Thyroid gland (tissue), 4 donors: Measurements from ENCODE around the gene TOR1B. TPM values are rescaled to one million over a fixed set of nuclear protein-coding genes. Genes with fewer than 3 reads are reported as not detected.

Source experiments
- DNase-seq, 2 donors: peaks; one replicate each; pipeline ENCODE4 v3.0.0-alpha.2; 2019
- H3K27ac ChIP-seq, 3 donors: fragments of 200-600 bp; sonication (generic); 1 replicate in 2 of 3; 2 replicates in 1 of 3; pipeline ENCODE4 v1.5.1; 2016 to 2019; ENCODE audit warnings: mild to moderate bottlenecking in 1 of 3, moderate library complexity in 1 of 3
- H3K27me3 ChIP-seq: fragments of 200-600 bp; sonication (generic); one replicate; pipeline ENCODE4 v1.5.1; 2019
- H3K36me3 ChIP-seq, 2 donors: fragments of 200-600 bp; sonication (generic); one replicate each; pipeline ENCODE4 v1.5.1; 2016 to 2019
- H3K4me1 ChIP-seq, 2 donors: fragments of 200-600 bp; sonication (generic); one replicate each; pipeline ENCODE4 v1.5.1; 2017 to 2019
- H3K4me3 ChIP-seq, 3 donors: fragments of 200-600 bp; sonication (generic); replicated peaks in 1 of 3; 1 replicate in 2 of 3; 2 replicates in 1 of 3; pipeline ENCODE4 v1.5.1; 2016; ENCODE audit warnings: mild to moderate bottlenecking in 1 of 3
- H3K9me3 ChIP-seq: fragments of 200-600 bp; sonication (generic); one replicate; pipeline ENCODE4 v1.5.1; 2017
- POLR2A ChIP-seq, 2 donors: fragments of 450-650 bp; IDR thresholded peaks; one replicate each; pipeline ENCODE4 v1.6.1; 2017; ENCODE audit warnings: antibody characterized with exemption in 2 of 2, mild to moderate bottlenecking in 2 of 2, moderate library complexity in 1 of 2
- WGBS, 2 donors: methylation state at CpG; one replicate each; pipeline ENCODE4 v1.1.5; 2017; 5-methylcytosine and 5-hydroxymethylcytosine counted together
- intact Hi-C: fragments of 100-400 bp; cut with DNase I; formaldehyde crosslinking; loops from one replicate; pipeline ENCODE4 v1.15.1; 2023
- total RNA-seq, 4 donors: library from RNA; depleted of rRNA; stranded (reverse); fragments of >200 nt; gene quantifications; one replicate each; pipeline ENCODE4 v1.2.3, GENCODE V29; 2016
- TF ChIP-seq, protein P1 (sequence below), 6 experiments: fragments of 200-600 bp in 3 of 6; fragments of 450-650 bp in 3 of 6; sonication (generic) in 3 of 6; IDR thresholded peaks; one replicate each; pipeline ENCODE4 v1.5.1; 2016 to 2019; ENCODE audit warnings: antibody characterized with exemption in 6 of 6, mild to moderate bottlenecking in 2 of 6, inconsistent platforms in 1 of 6, moderate library complexity in 1 of 6

Gene TOR1B
- total RNA-seq, 4 donors from 2014 or later, result 25.2 to 36.3 (median 29.7) TPM

DNA sequence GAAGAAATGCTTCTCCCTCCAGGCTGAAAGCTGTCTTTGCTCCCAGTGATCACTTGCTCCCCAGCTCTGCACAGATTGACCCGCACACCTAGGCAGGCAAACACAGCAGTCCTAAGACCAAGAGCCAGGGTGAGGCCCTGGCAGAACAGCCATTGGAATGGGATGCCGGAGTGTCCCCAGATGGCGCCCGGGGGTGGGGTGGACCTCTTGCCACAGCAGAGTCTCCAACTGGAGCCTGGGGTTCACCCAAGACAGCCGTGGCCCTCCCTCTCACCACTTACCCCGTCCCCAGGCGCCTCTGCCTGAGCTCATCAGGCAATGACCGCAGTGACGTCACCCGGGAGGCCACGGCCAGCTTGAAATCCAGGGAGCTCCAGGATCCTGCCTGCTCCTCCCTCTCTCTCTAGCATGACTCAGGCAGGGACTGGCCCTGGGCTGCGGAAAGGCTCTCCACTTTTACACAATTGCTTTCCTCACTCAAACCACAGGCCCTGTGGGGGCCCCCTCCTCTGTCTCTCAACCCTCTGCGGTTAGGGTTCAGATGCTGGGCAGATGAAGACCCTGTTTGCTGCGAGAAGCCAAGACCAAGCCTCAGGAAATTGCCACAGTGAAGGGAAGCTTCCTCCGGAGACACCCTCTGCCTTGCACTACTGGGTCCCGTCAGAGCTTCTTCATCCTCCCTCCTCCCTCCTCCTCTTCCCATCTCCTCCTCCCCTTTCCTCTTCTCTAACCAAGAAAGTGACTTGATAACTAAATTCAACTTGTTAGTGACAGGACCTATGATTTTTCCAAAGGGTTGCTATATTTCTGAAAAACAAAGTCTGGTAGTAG lies 25.8 kb upstream of the TOR1B start:
- H3K27me3 ChIP-seq, result peaks cover 3% of the 10 kb centered on the region
- peaks cover 0 to 6% of the 10 kb centered on the region in 2 donors for H3K4me1 ChIP-seq
- no peak overlapping the region for H3K4me3 ChIP-seq
- intact Hi-C loops, result no loop called here
- 22 to 41% methylated on average over 8 to 13 of the region's 16 CpGs for WGBS, 2 donors
- H3K36me3 ChIP-seq, result no peaks in the 10 kb centered on the region
- TF ChIP-seq, protein P1, sequence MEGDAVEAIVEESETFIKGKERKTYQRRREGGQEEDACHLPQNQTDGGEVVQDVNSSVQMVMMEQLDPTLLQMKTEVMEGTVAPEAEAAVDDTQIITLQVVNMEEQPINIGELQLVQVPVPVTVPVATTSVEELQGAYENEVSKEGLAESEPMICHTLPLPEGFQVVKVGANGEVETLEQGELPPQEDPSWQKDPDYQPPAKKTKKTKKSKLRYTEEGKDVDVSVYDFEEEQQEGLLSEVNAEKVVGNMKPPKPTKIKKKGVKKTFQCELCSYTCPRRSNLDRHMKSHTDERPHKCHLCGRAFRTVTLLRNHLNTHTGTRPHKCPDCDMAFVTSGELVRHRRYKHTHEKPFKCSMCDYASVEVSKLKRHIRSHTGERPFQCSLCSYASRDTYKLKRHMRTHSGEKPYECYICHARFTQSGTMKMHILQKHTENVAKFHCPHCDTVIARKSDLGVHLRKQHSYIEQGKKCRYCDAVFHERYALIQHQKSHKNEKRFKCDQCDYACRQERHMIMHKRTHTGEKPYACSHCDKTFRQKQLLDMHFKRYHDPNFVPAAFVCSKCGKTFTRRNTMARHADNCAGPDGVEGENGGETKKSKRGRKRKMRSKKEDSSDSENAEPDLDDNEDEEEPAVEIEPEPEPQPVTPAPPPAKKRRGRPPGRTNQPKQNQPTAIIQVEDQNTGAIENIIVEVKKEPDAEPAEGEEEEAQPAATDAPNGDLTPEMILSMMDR (IDR thresholded peaks at IDR 0.05), result no peak
- TF ChIP-seq POLR2A (IDR thresholded peaks at IDR 0.05), result no peak
- peak overlapping the region in 2 of 3 donors; percentile 20 to 31 for H3K27ac ChIP-seq
- peak; percentile 59 to 64 for DNase-seq
- no peaks in the 10 kb centered on the region for H3K9me3 ChIP-seq

DNA sequence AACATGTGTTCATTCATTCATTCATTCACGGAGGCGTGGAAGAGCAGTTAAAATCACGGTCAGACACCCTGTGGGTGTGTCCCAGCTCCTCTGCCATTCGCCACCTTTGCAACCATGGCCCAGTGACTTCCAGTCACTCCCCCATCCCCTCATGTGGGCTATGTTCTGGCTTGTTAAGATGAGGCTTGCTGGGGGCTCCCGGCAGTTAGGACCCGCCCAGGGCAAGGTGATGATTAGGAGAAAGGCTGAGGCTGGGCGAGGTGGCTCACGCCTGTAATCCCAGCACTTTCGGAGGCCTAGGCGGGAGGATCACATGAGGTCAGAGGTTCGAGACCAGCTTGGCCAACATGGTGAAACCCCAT lies 25.2 kb upstream of the TOR1B start:
- 74 to 76% methylated on average over 11 of the region's 11 CpGs for WGBS, 2 donors
- Histone ChIP-seq H3K36me3 (no peaks in the 10 kb centered on the region), H3K4me3 (no peak overlapping the region), H3K27me3 (peaks cover 3% of the 10 kb centered on the region), H3K4me1 (peaks cover 0 to 6% of the 10 kb centered on the region in 2 donors), H3K27ac (no peak overlapping the region), H3K9me3 (no peaks in the 10 kb centered on the region)
- intact Hi-C loops, result no loop called here
- DNase-seq, result no peak
- TF ChIP-seq, protein P1 (IDR thresholded peaks at IDR 0.05), result no peak
- no peak for TF ChIP-seq POLR2A (IDR thresholded peaks at IDR 0.05)

DNA sequence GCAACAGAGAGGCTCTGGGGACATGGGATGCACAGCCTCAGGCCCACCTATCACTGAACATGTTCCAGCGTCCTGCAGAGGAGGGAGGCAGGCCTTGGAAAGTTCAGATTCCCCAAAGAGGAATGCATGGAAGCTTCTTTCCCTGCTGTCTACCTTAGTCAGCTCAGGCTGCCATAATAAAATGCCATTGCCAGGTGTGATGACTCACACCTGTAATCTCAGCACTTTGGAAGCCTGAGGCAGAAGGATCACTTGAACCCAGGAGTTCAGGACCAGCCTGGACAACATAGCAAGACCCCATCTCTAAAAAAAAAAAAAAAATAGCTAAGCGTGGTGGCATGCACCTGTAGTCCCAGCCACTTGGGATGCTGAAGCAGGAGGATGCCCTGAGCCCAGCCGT lies 24.5 kb upstream of the TOR1B start:
- Histone ChIP-seq H3K36me3 (no peaks in the 10 kb centered on the region), H3K27ac (no peak overlapping the region), H3K9me3 (no peaks in the 10 kb centered on the region), H3K27me3 (peaks cover 3% of the 10 kb centered on the region), H3K4me1 (peaks cover 0 to 6% of the 10 kb centered on the region in 2 donors), H3K4me3 (no peak overlapping the region)
- TF ChIP-seq POLR2A (IDR thresholded peaks at IDR 0.05), result no peak
- TF ChIP-seq, protein P1 (IDR thresholded peaks at IDR 0.05), result no peak
- no peak for DNase-seq
- 78 to 83% methylated on average over 3 of the region's 3 CpGs for WGBS, 2 donors
- intact Hi-C loops, result no loop called here

DNA sequence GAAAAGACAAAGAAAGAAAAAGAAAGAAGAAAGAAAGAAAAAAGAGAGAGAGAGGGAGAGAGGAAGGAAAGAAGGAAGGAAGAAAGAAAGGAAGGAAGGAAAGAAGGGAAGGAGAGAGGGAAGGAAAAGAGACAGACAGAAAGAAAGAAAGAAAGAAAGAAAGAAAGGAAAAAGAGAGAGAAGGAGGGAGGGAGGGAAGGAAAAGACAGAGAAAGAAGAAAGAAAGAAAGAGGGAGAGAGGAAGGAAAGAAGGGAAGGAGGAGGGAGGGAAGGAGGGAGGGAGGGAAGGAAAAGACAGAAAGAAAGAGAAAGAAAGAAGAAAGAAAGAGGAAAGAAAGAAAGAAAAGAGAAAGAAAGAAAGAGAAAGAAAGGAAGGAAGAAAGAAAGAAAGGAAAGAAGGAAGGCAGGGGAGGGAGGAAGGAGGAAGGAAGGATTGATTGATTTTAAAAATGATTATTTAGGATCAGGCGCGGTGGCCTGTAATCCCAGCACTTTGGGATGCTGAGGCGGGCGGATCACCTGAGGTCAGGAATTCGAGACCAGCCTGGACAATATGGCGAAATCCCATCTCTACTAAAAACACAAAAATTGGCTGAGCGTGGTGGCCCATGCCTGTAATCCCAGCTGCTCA lies 23.3 kb upstream of the TOR1B start:
- peaks cover 0 to 6% of the 10 kb centered on the region in 2 donors for H3K4me1 ChIP-seq
- TF ChIP-seq, protein P1 (IDR thresholded peaks at IDR 0.05), result no peak
- no peak for TF ChIP-seq POLR2A (IDR thresholded peaks at IDR 0.05)
- no peaks in the 10 kb centered on the region for H3K36me3 ChIP-seq
- 89% methylated on average over 7 of the region's 7 CpGs for WGBS, 2 donors
- no peaks in the 10 kb centered on the region for H3K9me3 ChIP-seq
- H3K4me3 ChIP-seq, result no peak overlapping the region
- H3K27me3 ChIP-seq, result peaks cover 2% of the 10 kb centered on the region
- H3K27ac ChIP-seq, result no peak overlapping the region
- no peak for DNase-seq
- intact Hi-C loops, result no loop called here

DNA sequence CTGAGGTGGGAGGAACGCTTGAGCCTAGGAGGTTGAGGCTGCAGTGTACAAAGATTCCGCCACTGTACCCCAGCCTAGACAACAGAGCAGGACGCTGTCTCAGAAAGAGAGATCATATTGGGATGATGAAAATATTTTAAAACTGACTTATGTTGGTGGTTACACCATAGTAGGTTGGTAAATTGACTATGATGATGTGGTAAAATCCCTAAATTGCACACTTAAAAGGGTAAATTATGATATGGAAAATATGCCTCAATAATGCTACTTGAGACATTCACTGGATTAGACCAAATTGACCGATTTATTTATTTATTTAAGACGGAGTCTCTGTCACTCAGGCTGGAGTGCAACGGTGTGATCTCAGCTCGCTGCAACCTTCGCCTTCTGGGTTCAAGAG lies 21.9 kb upstream of the TOR1B start:
- 78 to 80% methylated on average over 8 of the region's 8 CpGs for WGBS, 2 donors
- H3K9me3 ChIP-seq, result no peaks in the 10 kb centered on the region
- H3K4me1 ChIP-seq, result peaks cover 0 to 6% of the 10 kb centered on the region in 2 donors
- H3K36me3 ChIP-seq, result no peaks in the 10 kb centered on the region
- intact Hi-C loops, result no loop called here
- no peaks in the 10 kb centered on the region for H3K27me3 ChIP-seq
- TF ChIP-seq, protein P1 (IDR thresholded peaks at IDR 0.05), result no peak
- TF ChIP-seq POLR2A (IDR thresholded peaks at IDR 0.05), result no peak
- H3K27ac ChIP-seq, result no peak overlapping the region
- no peak overlapping the region for H3K4me3 ChIP-seq
- DNase-seq, result no peak
